Activated CD8-positive, alpha-beta T cell treated with anti-CD3 and anti-CD28 coated beads for 36 hours (primary cell): ENCODE measurements around the gene CCL13. TPM values are rescaled to one million over a fixed set of nuclear protein-coding genes. Genes with fewer than 3 reads are reported as not detected.

Experiments used
- ATAC-seq: fragments of 200-7000 bp; cut with Tn5 transposase; one replicate; pipeline ENCODE4 v1.10.0; 2021; ENCODE audit warnings: mild to moderate bottlenecking, moderate library complexity
- CTCF ChIA-PET: fragments of 350-600 bp; sonication (Branson Sonifier 250); formaldehyde crosslinking; loops from one replicate; lab custom pipeline; 2021; ENCODE audit warnings: antibody characterized with exemption; lab: Charles Lee
- POLR2A ChIA-PET: fragments of 350-600 bp; sonication (Branson Sonifier 250); formaldehyde crosslinking; loops from one replicate; lab custom pipeline; 2021; ENCODE audit warnings: antibody characterized with exemption; lab: Charles Lee
- DNase-seq: peaks from one replicate; pipeline ENCODE4 v3.0.0-alpha.2; 2020
- H3K27ac Mint-ChIP-seq: one replicate; pipeline ENCODE4 v1.8.0; 2021; ENCODE audit warnings: mild to moderate bottlenecking, mixed read lengths
- H3K27me3 Mint-ChIP-seq: one replicate; pipeline ENCODE4 v1.8.0; 2021; ENCODE audit warnings: mixed read lengths
- H3K36me3 Mint-ChIP-seq: one replicate; pipeline ENCODE4 v1.8.0; 2021; ENCODE audit warnings: low read depth, mixed read lengths
- H3K4me1 Mint-ChIP-seq: one replicate; pipeline ENCODE4 v1.8.0; 2021; ENCODE audit warnings: low read depth, mixed read lengths
- H3K4me3 Mint-ChIP-seq: one replicate; pipeline ENCODE4 v1.8.0; 2021; ENCODE audit warnings: mild to moderate bottlenecking, moderate library complexity, mixed read lengths
- H3K9me3 Mint-ChIP-seq: one replicate; pipeline ENCODE4 v1.8.0; 2021; ENCODE audit warnings: mixed read lengths
- intact Hi-C: fragments of 100-400 bp; cut with micrococcal nuclease; formaldehyde crosslinking; loops from one replicate; pipeline ENCODE4 v1.10.0; 2022
- total RNA-seq, 2 experiments: library from RNA; stranded (reverse); gene quantifications; one replicate each; pipeline ENCODE4 v1.2.3, GENCODE V29; 2021
- TF ChIP-seq, protein P1 (sequence below): fragments of 200-600 bp; IDR thresholded peaks from one replicate; pipeline ENCODE4 v1.8.0; 2022; ENCODE audit warnings: antibody characterized with exemption, mild to moderate bottlenecking

CCL13 gene
- total RNA-seq, result not detected

DNA sequence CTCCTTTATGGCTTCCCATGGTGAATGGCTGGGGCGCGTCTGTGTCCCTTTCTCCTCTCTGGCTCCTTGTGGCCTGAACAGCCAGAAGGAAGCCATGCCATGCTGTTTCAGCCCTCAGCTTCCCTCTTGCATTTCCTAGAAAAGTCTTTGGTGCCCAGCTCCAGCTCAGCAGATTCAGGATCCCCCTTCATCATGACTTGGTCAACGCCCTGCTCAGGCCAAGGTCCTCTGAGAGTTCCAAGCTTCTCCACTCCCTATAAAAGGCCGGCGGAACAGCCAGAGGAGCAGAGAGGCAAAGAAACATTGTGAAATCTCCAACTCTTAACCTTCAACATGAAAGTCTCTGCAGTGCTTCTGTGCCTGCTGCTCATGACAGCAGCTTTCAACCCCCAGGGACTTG is at the start of gene CCL13:
TSS of gene CCL13 (plus strand) at position 287 of the 400 bp plus-strand sequence. CDS start at position 334, 47 bp downstream.
- H3K9me3 Mint-ChIP-seq, result peaks cover 3% of the 10 kb centered on the region
- ChIA-PET POLR2A (no interaction called here), CTCF (interaction anchor here (0.8 to 12.2 kb wide), 2 partner anchors 155 to 185 kb away, joined by 3 to 319 read pairs; no protein-coding TSS in a partner anchor)
- DNase-seq (no peak), ATAC-seq (no peak)
- H3K27me3 Mint-ChIP-seq, result peaks cover 4% of the 10 kb centered on the region
- H3K36me3 Mint-ChIP-seq, result no peaks in the 10 kb centered on the region
- H3K27ac Mint-ChIP-seq, result no peak within 1 kb of the TSS
- intact Hi-C loops, result no loop called here
- H3K4me1 Mint-ChIP-seq, result peaks cover 4% of the 10 kb centered on the region
- no peak within 1 kb of the TSS for H3K4me3 Mint-ChIP-seq
- TF ChIP-seq, protein P1, sequence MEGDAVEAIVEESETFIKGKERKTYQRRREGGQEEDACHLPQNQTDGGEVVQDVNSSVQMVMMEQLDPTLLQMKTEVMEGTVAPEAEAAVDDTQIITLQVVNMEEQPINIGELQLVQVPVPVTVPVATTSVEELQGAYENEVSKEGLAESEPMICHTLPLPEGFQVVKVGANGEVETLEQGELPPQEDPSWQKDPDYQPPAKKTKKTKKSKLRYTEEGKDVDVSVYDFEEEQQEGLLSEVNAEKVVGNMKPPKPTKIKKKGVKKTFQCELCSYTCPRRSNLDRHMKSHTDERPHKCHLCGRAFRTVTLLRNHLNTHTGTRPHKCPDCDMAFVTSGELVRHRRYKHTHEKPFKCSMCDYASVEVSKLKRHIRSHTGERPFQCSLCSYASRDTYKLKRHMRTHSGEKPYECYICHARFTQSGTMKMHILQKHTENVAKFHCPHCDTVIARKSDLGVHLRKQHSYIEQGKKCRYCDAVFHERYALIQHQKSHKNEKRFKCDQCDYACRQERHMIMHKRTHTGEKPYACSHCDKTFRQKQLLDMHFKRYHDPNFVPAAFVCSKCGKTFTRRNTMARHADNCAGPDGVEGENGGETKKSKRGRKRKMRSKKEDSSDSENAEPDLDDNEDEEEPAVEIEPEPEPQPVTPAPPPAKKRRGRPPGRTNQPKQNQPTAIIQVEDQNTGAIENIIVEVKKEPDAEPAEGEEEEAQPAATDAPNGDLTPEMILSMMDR, result no peak

GRCh38 chr17:34307110-34307509 is 49.2 kb upstream of the CCL13 start:
- H3K36me3 Mint-ChIP-seq, result no peaks in the 10 kb centered on the region
- H3K9me3 Mint-ChIP-seq, result no peaks in the 10 kb centered on the region
- H3K4me3 Mint-ChIP-seq, result no peak overlapping the region
- H3K4me1 Mint-ChIP-seq, result no peaks in the 10 kb centered on the region
- peaks cover 3% of the 10 kb centered on the region for H3K27me3 Mint-ChIP-seq
- ATAC-seq (no peak), DNase-seq (no peak)
- intact Hi-C loops, result no loop called here
- no peak overlapping the region for H3K27ac Mint-ChIP-seq
- POLR2A ChIA-PET, result no interaction called here
- CTCF ChIA-PET, result no interaction called here
- TF ChIP-seq, protein P1, result no peak

GRCh38 chr17:34308371-34308770 is 47.9 kb upstream of the CCL13 start:
- H3K4me1 Mint-ChIP-seq, result no peaks in the 10 kb centered on the region
- intact Hi-C loops, result no loop called here
- CTCF ChIA-PET, result no interaction called here

GRCh38 chr17:34311291-34311690 is 45.0 kb upstream of the CCL13 start:
- POLR2A ChIA-PET, result interaction anchor here (1.1 kb wide), 1 partner anchor 8 kb away, joined by 3 read pairs; no protein-coding TSS in a partner anchor
- Mint-ChIP-seq H3K4me1 (no peaks in the 10 kb centered on the region), H3K9me3 (no peaks in the 10 kb centered on the region), H3K27me3 (peaks cover 16% of the 10 kb centered on the region), H3K4me3 (no peak overlapping the region), H3K27ac (no peak overlapping the region), H3K36me3 (no peaks in the 10 kb centered on the region)
- ATAC-seq (no peak), DNase-seq (no peak)
- intact Hi-C loops, result no loop called here
- CTCF ChIA-PET, result interaction anchor here (1.2 kb wide), 1 partner anchor 50 kb away, joined by 4 read pairs; no protein-coding TSS in a partner anchor
- TF ChIP-seq, protein P1, result no peak

More at GRCh38 chr17:34308371-34308770, 47.9 kb upstream of the CCL13 start:
- DNase-seq, result no peak
- Mint-ChIP-seq H3K27ac (no peak overlapping the region), H3K36me3 (no peaks in the 10 kb centered on the region), H3K9me3 (no peaks in the 10 kb centered on the region), H3K4me3 (no peak overlapping the region), H3K27me3 (peaks cover 10% of the 10 kb centered on the region)
- POLR2A ChIA-PET, result no interaction called here
- no peak for ATAC-seq
- TF ChIP-seq, protein P1, result no peak

DNA sequence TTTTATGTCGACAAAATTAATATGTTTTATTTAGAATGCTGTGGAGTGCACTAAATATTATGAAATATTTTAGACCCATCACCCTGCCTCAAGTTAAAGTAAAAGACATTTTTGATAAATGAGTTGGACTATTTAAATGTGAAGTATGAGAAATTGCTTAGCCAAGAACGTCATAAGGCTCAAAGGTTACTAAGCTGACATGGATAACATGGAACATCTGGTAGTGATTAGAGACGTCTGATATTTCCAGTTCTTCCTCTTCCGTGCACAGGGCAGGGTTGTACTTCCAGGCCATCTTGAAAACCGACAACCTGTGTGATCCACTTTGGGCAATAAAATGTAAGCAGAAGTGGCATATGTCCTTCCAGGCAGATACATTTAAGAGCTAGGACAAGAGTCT is 44.2 kb upstream of the CCL13 start:
- Mint-ChIP-seq H3K27me3 (peaks cover 18% of the 10 kb centered on the region), H3K9me3 (no peaks in the 10 kb centered on the region), H3K36me3 (no peaks in the 10 kb centered on the region), H3K27ac (no peak overlapping the region), H3K4me3 (no peak overlapping the region), H3K4me1 (no peaks in the 10 kb centered on the region)
- intact Hi-C loops, result no loop called here
- DNase-seq, result no peak
- ChIA-PET POLR2A (no interaction called here), CTCF (interaction anchor here (1.1 kb wide), 1 partner anchor 111 kb away, joined by 3 read pairs; no protein-coding TSS in a partner anchor)
- TF ChIP-seq, protein P1, result no peak
- ATAC-seq, result no peak
